HUES48 (cell line): ENCODE measurements around the gene FGD3.
"Not testable (repeated sequence)": the region's sequence is repeated elsewhere in the genome, so short reads cannot be mapped to it uniquely, and the experiment has no call there.

Experiments used
- H3K27ac ChIP-seq: one replicate; pipeline ENCODE4 v1.7.0; 2013; ENCODE audit warnings: low read depth, low read length, inconsistent platforms
- H3K27me3 ChIP-seq: 2 replicates; pipeline ENCODE4 v1.6.1; 2013; ENCODE audit warnings: mild to moderate bottlenecking, low read length; ENCODE audit not compliant: control insufficient read depth, insufficient read depth
- H3K36me3 ChIP-seq: 2 replicates; pipeline ENCODE4 v1.6.1; 2013; ENCODE audit warnings: low read length; ENCODE audit not compliant: control insufficient read depth, insufficient read depth
- H3K4me1 ChIP-seq: 2 replicates; pipeline ENCODE4 v1.6.1; 2013; ENCODE audit warnings: mild to moderate bottlenecking, low read length; ENCODE audit not compliant: control insufficient read depth, insufficient read depth
- H3K4me3 ChIP-seq: 2 replicates; pipeline ENCODE4 v1.5.1; 2013; ENCODE audit warnings: mild to moderate bottlenecking, low read depth, low read length
- H3K9ac ChIP-seq: 2 replicates; pipeline ENCODE4 v1.6.1; 2013; ENCODE audit warnings: mild to moderate bottlenecking, low read depth, low read length, moderate library complexity
- H3K9me3 ChIP-seq: 2 replicates; pipeline ENCODE4 v1.6.1; 2013; ENCODE audit warnings: low read length; ENCODE audit not compliant: control insufficient read depth, insufficient read depth

The FGD3 gene

GRCh38 chr9:92980085-92980745 lies 32.9 kb downstream of the FGD3 start:
- H3K9me3 ChIP-seq: peaks cover 37% of the 10 kb centered on the region
- H3K27ac ChIP-seq: no peak overlapping the region
- H3K36me3 ChIP-seq: no peaks in the 10 kb centered on the region
- no peaks in the 10 kb centered on the region for H3K4me1 ChIP-seq
- H3K27me3 ChIP-seq: no peaks in the 10 kb centered on the region
- H3K4me3 ChIP-seq: no peak overlapping the region
- H3K9ac ChIP-seq: no peak overlapping the region

DNA sequence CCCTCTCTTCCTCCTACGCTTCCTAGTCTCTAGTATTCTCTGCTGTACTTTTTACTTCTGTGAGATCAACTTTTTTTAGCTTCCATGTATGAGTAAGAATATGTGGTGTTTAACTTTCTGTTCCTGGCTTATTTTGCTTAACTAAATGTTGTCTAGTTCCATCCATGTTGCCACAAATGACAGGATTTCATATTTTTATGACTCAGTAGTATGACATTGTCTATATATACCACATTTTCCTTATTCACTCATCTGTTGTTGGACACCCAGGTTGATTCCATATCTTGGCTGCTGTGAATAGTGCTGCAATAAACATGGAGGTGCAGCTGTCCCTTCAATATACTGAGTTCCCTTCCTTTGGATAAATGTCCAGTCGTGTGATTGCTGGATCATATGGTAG lies 34.8 kb downstream of the FGD3 start:
- no peaks in the 10 kb centered on the region for H3K27me3 ChIP-seq
- H3K9me3 ChIP-seq: peaks cover 52% of the 10 kb centered on the region
- no peak overlapping the region for H3K27ac ChIP-seq
- no peaks in the 10 kb centered on the region for H3K4me1 ChIP-seq
- no peaks in the 10 kb centered on the region for H3K36me3 ChIP-seq
- no peak overlapping the region for H3K9ac ChIP-seq
- no peak overlapping the region for H3K4me3 ChIP-seq

DNA sequence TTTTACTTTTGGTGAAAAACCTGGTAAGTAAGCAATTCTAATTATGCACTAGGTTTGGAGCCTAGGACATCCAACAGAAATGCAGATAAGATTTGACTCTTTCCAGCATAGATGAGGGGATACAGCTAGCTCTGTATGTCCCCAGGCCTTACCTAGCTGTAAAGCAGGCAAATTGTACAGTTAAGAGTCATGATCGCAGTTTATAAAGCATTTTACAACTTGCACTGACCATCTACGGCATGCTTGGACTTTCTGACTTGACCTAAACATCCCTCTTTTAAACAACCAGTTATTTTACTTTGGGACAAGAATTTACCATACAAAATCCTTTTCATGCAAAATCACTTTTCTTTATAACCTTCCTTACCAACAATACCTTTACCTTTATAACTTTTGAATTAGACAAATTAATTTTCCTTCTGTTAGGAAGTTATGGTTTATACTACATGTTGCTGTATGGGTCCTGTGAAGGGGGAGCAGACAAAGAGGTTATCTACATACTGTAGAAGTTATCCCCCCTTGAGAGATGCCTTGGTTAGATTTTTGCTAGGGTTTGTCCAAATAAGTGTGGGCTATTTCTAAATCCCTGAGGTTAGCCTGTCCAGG lies 36.8 kb downstream of the FGD3 start:
- no peak overlapping the region for H3K9ac ChIP-seq
- H3K4me1 ChIP-seq: peaks cover 3% of the 10 kb centered on the region
- H3K9me3 ChIP-seq: peaks cover 68% of the 10 kb centered on the region
- H3K27me3 ChIP-seq: no peaks in the 10 kb centered on the region
- H3K36me3 ChIP-seq: no peaks in the 10 kb centered on the region
- H3K27ac ChIP-seq: no peak overlapping the region
- H3K4me3 ChIP-seq: no peak overlapping the region; the same call in 1 of the 2 replicates

DNA sequence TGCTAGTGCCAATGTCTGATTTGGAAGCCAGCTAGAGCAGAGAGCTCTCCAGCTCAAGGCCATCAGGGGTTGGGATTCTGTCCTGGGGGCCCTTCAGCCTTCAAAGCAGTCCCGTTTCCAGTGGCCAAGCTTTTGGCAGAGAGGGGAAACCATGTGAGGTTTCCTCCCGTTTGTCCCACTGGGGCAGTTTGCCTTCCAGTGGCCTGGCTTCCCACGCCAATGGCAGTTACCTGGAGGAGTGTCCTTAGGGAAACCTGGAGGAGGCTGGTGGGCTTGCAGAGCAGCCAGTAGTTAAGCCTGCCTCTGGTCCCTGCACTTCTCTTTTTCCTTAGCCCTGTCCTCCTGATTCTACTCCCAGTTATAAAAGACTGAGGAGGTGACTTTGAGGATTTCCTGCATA lies 37.7 kb downstream of the FGD3 start:
- Histone ChIP-seq H3K27me3 (no peaks in the 10 kb centered on the region), H3K9ac (no peak overlapping the region), H3K9me3 (peaks cover 68% of the 10 kb centered on the region), H3K36me3 (no peaks in the 10 kb centered on the region), H3K4me3 (no peak overlapping the region), H3K27ac (no peak overlapping the region), H3K4me1 (peaks cover 7% of the 10 kb centered on the region)

DNA sequence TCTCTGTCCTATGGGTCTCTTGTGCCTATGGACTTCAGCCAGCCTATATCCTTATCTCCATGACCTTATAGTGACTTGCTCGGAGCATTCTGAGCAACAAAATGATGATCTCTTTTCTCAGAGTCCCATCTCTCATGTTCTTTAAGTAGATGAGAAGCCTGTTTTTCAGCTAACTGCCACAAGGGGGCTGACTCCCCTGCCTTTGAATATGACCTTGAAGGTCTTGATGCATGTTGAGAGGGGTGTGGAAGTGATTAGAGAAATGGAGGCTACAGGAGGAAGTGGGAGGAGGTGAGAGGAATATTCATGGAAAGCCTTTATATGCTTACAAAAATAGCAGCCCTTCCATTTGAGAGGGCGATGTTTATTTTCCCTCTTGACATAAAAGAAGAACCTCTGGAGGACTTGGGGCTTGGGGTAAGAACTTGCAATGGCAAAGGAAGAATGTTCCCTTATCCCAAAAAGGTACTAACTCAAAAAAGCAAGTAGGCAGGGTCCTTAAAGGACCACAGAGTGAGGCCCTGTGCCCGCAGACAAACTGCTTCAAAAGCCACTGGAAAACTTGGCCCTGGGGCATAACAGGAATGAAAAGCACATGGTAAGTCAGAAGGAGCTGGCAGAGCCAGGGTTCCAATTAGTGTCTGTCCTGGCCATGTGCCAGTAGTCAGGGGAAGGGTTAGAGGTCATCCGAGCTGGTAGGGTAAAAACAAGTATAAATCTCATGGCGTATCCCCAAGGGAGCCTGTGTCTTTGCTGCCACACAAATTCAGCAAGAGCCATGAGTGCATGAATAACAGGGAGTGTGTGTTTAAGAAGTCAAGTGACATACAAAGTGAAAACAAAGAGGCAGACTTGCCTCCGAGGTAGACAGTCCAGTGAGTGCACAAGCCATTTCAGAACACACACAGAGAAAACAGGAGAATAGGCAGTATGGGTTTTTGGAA lies 39.1 kb downstream of the FGD3 start:
- no peak overlapping the region for H3K9ac ChIP-seq
- H3K9me3 ChIP-seq: peaks cover 65% of the 10 kb centered on the region
- no peak overlapping the region for H3K4me3 ChIP-seq
- H3K4me1 ChIP-seq: peaks cover 18% of the 10 kb centered on the region
- no peaks in the 10 kb centered on the region for H3K36me3 ChIP-seq
- H3K27ac ChIP-seq: no peak overlapping the region
- no peaks in the 10 kb centered on the region for H3K27me3 ChIP-seq

- no peaks in the 10 kb centered on the region for H3K36me3 ChIP-seq
- H3K4me3 ChIP-seq: peak overlapping the region; percentile 21; the same call in 1 of the 2 replicates
- H3K9ac ChIP-seq: no peak overlapping the region
- peaks cover 50% of the 10 kb centered on the region for H3K9me3 ChIP-seq
- no peaks in the 10 kb centered on the region for H3K27me3 ChIP-seq
- H3K27ac ChIP-seq: peak overlapping the region; percentile 95
- H3K4me1 ChIP-seq: peaks cover 32% of the 10 kb centered on the region
Observed at GRCh38 chr9:92988215-92988768, 41.0 kb downstream of the FGD3 start.

DNA sequence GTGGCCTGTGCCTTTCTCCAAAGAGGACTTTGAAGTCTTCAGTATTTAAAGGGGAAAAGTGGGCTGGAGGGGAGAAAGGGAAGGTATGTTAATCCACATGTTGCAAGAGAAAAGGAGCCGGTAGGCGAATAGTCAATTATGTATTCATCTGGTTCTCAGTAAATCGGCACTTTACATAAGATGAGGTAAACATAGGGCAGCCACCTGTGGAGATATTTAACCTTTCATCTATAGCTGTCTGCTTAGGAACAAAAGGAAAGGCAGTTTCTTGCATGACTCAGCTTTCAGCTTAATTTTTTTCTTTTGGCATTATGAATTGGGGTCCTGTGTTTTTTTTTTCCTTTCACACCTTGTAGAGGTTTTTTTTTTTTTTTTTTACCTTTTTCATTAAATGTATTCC lies 42.2 kb downstream of the FGD3 start:
- Histone ChIP-seq H3K27me3 (no peaks in the 10 kb centered on the region), H3K36me3 (no peaks in the 10 kb centered on the region), H3K4me3 (no peak overlapping the region), H3K9ac (0 out of 2 replicates have a peak overlapping the region, but pooled peaks have one; percentile 38), H3K9me3 (peaks cover 37% of the 10 kb centered on the region), H3K27ac (peak overlapping the region; percentile 95), H3K4me1 (peaks cover 32% of the 10 kb centered on the region)

DNA sequence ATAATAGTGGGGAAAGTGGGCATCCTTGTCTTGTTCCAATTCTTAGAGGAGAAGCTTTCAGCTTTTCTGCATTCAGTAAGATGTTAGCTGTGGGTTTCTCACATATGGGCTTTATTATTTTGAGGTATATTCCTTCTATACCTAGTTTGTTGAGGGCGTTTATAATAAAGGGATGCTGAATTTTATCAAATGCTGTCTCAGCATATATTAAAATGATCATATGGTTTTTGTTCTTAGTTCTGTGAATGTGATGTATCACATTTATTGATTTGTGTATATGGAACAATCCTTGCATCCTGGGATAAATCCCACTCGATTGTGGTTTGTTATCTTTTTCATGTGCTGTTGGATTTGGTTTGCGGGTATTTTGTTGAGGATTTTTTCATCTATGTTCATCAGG lies 43.1 kb downstream of the FGD3 start:
- peaks cover 32% of the 10 kb centered on the region for H3K4me1 ChIP-seq
- H3K9me3 ChIP-seq: peaks cover 28% of the 10 kb centered on the region
- no peaks in the 10 kb centered on the region for H3K36me3 ChIP-seq
- H3K27ac ChIP-seq: peak overlapping the region; percentile 80
- H3K27me3 ChIP-seq: no peaks in the 10 kb centered on the region
- H3K9ac ChIP-seq: 0 out of 2 replicates have a peak overlapping the region, but pooled peaks have one; percentile 5
- H3K4me3 ChIP-seq: no peak overlapping the region

DNA sequence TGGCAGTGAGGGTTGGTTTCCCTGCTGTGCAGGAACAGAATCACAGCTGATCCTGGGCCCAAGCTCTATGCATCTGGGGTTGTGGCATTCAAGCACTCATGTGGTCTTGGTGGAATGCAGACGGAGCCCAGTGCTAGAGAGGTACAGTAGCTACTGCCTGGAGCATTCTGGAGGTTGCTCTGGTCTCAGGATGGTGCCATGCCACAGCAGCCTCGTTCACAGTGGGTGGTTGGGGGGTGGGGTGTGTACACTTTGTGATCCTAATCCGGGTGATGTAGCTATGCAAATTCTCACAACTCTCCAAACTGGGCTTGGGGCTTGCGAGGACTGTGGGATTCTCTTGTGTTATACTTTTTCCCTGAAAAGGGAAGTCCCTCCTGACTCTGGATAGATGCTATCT lies 45.2 kb downstream of the FGD3 start:
- peaks cover 12% of the 10 kb centered on the region for H3K9me3 ChIP-seq
- peaks cover 32% of the 10 kb centered on the region for H3K4me1 ChIP-seq
- H3K27ac ChIP-seq: peak overlapping the region; percentile 63
- no peaks in the 10 kb centered on the region for H3K27me3 ChIP-seq
- no peaks in the 10 kb centered on the region for H3K36me3 ChIP-seq
- no peak overlapping the region for H3K4me3 ChIP-seq
- no peak overlapping the region for H3K9ac ChIP-seq

- not testable (repeated sequence) for H3K4me3 ChIP-seq
Observed at GRCh38 chr9:92998871-92999270, 51.5 kb downstream of the FGD3 start.

More at GRCh38 chr9:92998871-92999270, 51.5 kb downstream of the FGD3 start:
- H3K36me3 ChIP-seq, H3K9me3 ChIP-seq, H3K27ac ChIP-seq, H3K4me1 ChIP-seq, H3K9ac ChIP-seq, H3K27me3 ChIP-seq: not testable (repeated sequence)
